ENCODE measurements around the gene UBXN10.

DNA sequence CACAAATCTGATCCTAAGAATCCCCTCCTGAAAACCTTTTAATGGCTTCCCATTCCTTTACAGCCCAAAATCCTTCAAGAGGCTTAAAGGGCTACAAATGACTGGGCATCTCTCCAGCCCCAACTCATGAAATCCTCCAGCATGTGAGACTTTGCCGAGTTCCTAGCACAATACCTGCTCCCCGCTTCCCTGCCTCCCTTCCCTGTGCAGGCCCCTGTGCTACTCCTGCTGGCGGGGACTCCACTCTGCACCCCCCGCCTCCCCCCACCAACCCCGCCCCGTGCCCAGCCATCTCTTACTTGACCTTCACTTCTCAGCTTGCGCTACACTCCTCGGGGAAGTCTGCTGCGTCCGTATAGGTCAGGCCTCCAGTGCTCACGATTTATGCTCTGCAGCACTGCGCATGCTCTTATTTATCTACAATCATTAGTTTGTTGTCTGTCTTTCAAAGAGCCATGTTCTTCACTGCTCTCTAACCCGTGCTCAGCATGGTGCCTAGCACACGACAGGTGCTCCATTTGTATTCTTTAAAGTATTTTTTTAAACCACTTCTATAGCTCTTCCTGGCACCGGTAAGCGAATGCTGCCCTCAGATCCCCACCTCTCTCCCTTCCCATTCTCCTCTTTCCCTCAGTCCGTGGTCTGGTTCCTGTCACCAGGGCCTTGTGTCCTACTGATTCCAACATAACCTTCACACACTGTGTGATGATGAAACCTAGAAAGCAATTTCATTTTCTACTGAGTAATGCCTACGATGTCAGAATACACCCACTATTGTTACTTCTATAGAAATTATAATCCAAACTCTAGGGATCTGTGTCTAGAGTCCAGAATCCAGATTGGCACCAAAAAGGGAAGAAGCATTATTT lies 37.9 kb downstream of the UBXN10 start:
- no peak for TF ChIP-seq CTCF (optimal IDR thresholded peaks at IDR 0.05 in 1 of 3, IDR thresholded peaks at IDR 0.05 in 1 of 3, conservative IDR thresholded peaks at IDR 0.05 in 1 of 3; ENCODE audit: extremely low read depth in 1 of 3, insufficient read depth in 2 of 3, low read length in 3 of 3)
- no peak for TF ChIP-seq EZH2 (IDR thresholded peaks at IDR 0.05; ENCODE audit: low read length)
